ENCODE results near the gene TCEA2. TPM values are rescaled to one million over a fixed set of nuclear protein-coding genes. Genes with fewer than 3 reads are reported as not detected.

The TCEA2 gene
- total and polyA plus RNA-seq, 2 of the 13 experiments (the other 11 are each of a cell fraction or from before 2014, with no cell fraction given): 28.1 to 33.7 TPM

DNA sequence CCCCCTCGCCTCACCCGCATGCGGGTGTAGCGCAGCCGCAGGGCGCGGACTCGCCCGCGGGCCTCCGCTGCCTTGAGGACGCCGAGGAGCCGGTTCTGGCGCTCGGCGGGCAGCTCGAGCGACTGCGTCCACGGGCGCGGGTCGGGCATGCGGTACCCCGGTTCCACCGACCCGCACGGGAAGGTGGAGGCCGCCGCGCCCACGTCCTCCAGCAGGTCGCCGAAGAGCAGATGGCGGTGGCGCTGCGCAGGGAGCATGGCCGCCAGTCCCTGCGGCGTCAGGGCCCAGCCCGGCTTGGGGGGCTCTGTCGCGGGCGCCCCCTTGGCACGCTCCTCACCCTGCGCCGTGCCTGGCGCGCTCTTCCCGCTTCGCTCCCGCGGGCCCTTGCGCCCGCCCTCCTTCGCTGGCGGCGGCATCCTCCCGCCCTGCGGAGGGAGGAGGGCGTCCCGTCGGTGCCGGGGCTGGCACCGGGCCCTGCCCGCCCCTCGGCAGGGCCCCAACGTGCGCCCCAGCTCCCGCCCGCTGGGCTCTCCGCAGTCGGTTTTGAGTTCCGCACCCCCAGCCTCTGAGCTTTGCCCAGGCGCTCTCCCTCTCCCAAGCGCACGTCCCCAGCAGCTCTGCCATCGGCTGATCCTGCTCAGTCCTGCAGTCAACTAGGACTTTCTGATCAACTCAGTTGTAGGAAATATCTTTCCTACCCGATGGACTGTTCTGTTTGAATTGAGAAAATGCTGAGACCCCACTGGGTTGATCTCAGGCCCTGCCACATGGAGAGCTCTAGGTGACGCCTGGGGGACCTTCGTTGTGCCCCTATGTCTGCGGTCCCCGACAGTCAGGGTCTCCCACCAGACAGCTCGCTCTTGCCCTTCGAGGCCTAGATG is 21.0 kb downstream of the TCEA2 start, which contains the start of gene LKAAEAR1 (continued):
- peak; percentile 74 for TF ChIP-seq ZNF687 (CRISPR knock-in tag; IDR thresholded peaks at IDR 0.05)
- peak; percentile 85 for TF ChIP-seq ZNF800 (CRISPR knock-in tag; IDR thresholded peaks at IDR 0.05)
- peak; percentile 20; the same call in 1 of the 2 replicates for TF ChIP-seq HNRNPL (IDR thresholded peaks at IDR 0.05; ENCODE audit: low read depth, low read length)
- no peak for TF ChIP-seq NFATC3 (CRISPR knock-in tag; IDR thresholded peaks at IDR 0.05)
- TF ChIP-seq EZH2 (conservative IDR thresholded peaks at IDR 0.05; ENCODE audit: low read depth, low read length): peak; percentile 96
- TF ChIP-seq, protein P1, sequence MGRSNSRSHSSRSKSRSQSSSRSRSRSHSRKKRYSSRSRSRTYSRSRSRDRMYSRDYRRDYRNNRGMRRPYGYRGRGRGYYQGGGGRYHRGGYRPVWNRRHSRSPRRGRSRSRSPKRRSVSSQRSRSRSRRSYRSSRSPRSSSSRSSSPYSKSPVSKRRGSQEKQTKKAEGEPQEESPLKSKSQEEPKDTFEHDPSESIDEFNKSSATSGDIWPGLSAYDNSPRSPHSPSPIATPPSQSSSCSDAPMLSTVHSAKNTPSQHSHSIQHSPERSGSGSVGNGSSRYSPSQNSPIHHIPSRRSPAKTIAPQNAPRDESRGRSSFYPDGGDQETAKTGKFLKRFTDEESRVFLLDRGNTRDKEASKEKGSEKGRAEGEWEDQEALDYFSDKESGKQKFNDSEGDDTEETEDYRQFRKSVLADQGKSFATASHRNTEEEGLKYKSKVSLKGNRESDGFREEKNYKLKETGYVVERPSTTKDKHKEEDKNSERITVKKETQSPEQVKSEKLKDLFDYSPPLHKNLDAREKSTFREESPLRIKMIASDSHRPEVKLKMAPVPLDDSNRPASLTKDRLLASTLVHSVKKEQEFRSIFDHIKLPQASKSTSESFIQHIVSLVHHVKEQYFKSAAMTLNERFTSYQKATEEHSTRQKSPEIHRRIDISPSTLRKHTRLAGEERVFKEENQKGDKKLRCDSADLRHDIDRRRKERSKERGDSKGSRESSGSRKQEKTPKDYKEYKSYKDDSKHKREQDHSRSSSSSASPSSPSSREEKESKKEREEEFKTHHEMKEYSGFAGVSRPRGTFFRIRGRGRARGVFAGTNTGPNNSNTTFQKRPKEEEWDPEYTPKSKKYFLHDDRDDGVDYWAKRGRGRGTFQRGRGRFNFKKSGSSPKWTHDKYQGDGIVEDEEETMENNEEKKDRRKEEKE (IDR thresholded peaks at IDR 0.05): no peak
- 0 out of 2 replicates have a peak, but pooled peaks have one; percentile 23 for TF ChIP-seq ZNF788 (CRISPR knock-in tag; IDR thresholded peaks at IDR 0.05; ENCODE audit: borderline replicate concordance)
- TF ChIP-seq, protein P2, sequence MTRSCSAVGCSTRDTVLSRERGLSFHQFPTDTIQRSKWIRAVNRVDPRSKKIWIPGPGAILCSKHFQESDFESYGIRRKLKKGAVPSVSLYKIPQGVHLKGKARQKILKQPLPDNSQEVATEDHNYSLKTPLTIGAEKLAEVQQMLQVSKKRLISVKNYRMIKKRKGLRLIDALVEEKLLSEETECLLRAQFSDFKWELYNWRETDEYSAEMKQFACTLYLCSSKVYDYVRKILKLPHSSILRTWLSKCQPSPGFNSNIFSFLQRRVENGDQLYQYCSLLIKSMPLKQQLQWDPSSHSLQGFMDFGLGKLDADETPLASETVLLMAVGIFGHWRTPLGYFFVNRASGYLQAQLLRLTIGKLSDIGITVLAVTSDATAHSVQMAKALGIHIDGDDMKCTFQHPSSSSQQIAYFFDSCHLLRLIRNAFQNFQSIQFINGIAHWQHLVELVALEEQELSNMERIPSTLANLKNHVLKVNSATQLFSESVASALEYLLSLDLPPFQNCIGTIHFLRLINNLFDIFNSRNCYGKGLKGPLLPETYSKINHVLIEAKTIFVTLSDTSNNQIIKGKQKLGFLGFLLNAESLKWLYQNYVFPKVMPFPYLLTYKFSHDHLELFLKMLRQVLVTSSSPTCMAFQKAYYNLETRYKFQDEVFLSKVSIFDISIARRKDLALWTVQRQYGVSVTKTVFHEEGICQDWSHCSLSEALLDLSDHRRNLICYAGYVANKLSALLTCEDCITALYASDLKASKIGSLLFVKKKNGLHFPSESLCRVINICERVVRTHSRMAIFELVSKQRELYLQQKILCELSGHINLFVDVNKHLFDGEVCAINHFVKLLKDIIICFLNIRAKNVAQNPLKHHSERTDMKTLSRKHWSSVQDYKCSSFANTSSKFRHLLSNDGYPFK (CRISPR knock-in tag; IDR thresholded peaks at IDR 0.05; ENCODE audit: borderline replicate concordance): no peak
- TF ChIP-seq NR0B2 (CRISPR knock-in tag; IDR thresholded peaks at IDR 0.05): peak; percentile 14; the same call in 1 of the 2 replicates
- TF ChIP-seq ZNF496 (CRISPR knock-in tag; IDR thresholded peaks at IDR 0.05; ENCODE audit: insufficient replicate concordance): no peak
- no peak for TF ChIP-seq NFYB (CRISPR knock-in tag; IDR thresholded peaks at IDR 0.05)
